A549 (cell line): ENCODE measurements around the gene DHRS12.

Source experiments
- CEBPB ChIP-seq, 2 experiments: fragments of >200 bp in 1 of 2; sonication (Bioruptor Twin) in 1 of 2; formaldehyde crosslinking in 1 of 2; IDR thresholded peaks; 2 replicates each; pipeline ENCODE4 v1.6.1; 2012 to 2016
- HMGXB4 ChIP-seq: fragments of 250-450 bp; sonication (Bioruptor Pico); IDR thresholded peaks from 2 replicates; pipeline ENCODE4 v1.5.0; 2021; ENCODE audit warnings: mild to moderate bottlenecking, moderate library complexity, borderline replicate concordance
- MYC ChIP-seq: IDR thresholded peaks from 2 replicates; pipeline ENCODE4 v1.6.1; 2012; ENCODE audit warnings: mild to moderate bottlenecking, inconsistent platforms, low read length, improper control_type of control experiment, borderline replicate concordance
- RNF2 ChIP-seq: fragments of 200-600 bp; sonication (generic); IDR thresholded peaks from 2 replicates; pipeline ENCODE4 v1.6.1; 2016; ENCODE audit warnings: low read depth, mild to moderate bottlenecking, antibody characterized with exemption, moderate library complexity, borderline replicate concordance
- TF ChIP-seq, protein P1 (sequence below): fragments of >200 bp; sonication (Bioruptor Twin); formaldehyde crosslinking; IDR thresholded peaks from 3 replicates; pipeline ENCODE4 v1.5.1; 2016

DNA sequence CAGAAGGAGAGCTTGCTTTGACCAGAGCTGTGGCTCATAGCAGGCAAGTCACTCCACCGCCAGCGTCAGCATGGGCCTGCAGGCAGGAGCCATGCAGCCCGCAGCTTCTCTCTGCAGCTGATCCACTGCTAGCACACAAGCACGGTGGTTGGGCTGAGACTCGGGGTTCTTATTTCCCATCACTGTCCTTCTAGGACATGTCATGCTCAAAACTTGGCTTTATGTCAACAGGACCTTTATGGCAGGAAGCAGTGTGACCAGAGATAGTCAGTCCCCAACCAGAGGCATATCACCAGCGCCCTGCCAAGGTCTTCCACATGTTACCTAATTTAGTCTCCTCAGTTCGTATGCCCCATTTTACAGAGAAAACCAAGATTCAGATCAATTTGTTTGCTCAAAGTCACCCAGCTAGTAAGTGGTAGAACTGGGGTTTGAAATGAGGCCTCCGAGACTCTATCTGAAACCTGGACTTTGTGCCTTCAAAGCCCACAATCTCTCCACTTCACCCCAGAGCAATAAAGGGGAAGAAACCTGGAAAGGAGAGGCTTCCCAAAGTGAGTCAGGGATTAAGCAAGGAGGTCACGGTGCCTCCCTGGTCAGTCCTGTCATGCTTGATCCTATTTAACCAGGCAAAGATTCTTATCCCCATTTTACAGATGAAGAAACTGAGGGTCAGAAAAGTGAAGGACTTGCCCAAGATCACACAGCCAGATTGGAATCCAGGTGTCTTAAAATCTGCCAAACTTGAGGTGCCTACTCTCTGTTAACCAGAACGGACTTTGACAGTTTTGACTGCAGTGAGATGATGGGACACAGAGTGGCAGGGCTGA lies 36.0 kb upstream of the DHRS12 start:
- no peak for TF ChIP-seq RNF2
- TF ChIP-seq, protein P1, sequence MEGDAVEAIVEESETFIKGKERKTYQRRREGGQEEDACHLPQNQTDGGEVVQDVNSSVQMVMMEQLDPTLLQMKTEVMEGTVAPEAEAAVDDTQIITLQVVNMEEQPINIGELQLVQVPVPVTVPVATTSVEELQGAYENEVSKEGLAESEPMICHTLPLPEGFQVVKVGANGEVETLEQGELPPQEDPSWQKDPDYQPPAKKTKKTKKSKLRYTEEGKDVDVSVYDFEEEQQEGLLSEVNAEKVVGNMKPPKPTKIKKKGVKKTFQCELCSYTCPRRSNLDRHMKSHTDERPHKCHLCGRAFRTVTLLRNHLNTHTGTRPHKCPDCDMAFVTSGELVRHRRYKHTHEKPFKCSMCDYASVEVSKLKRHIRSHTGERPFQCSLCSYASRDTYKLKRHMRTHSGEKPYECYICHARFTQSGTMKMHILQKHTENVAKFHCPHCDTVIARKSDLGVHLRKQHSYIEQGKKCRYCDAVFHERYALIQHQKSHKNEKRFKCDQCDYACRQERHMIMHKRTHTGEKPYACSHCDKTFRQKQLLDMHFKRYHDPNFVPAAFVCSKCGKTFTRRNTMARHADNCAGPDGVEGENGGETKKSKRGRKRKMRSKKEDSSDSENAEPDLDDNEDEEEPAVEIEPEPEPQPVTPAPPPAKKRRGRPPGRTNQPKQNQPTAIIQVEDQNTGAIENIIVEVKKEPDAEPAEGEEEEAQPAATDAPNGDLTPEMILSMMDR, result no peak
- no peak for TF ChIP-seq CEBPB (IDR thresholded peaks at IDR 0.05)
- no peak for TF ChIP-seq HMGXB4
- no peak for TF ChIP-seq MYC
